Astrocyte of the spinal cord (primary cell): Measurements from ENCODE around the gene SPATA1.
"Not testable (repeated sequence)": the region's sequence is repeated elsewhere in the genome, so short reads cannot be mapped to it uniquely, and the experiment has no call there.

Experiments
- DNase-seq: peaks from one replicate; pipeline ENCODE4 v3.0.0; 2011; ENCODE audit warnings: low read depth, low spot score
- H3K4me3 ChIP-seq: 2 replicates; pipeline ENCODE4 v1.5.1; 2011; ENCODE audit warnings: low read depth, mild to moderate bottlenecking, low read length, moderate library complexity
- in situ Hi-C: cut with HindIII; loops from 2 replicates; pipeline ENCODE4 v1.10.0; 2017; ENCODE audit warnings: low sequenced_read_pairs
- TF ChIP-seq, protein P1 (sequence below): IDR thresholded peaks from 2 replicates; pipeline ENCODE4 v1.5.1; 2012; ENCODE audit warnings: low read depth, mild to moderate bottlenecking, low read length, inconsistent platforms

SPATA1 gene

GRCh38 chr1:84496498-84496897 lies 9.7 kb upstream of the SPATA1 start:
- TF ChIP-seq, protein P1, sequence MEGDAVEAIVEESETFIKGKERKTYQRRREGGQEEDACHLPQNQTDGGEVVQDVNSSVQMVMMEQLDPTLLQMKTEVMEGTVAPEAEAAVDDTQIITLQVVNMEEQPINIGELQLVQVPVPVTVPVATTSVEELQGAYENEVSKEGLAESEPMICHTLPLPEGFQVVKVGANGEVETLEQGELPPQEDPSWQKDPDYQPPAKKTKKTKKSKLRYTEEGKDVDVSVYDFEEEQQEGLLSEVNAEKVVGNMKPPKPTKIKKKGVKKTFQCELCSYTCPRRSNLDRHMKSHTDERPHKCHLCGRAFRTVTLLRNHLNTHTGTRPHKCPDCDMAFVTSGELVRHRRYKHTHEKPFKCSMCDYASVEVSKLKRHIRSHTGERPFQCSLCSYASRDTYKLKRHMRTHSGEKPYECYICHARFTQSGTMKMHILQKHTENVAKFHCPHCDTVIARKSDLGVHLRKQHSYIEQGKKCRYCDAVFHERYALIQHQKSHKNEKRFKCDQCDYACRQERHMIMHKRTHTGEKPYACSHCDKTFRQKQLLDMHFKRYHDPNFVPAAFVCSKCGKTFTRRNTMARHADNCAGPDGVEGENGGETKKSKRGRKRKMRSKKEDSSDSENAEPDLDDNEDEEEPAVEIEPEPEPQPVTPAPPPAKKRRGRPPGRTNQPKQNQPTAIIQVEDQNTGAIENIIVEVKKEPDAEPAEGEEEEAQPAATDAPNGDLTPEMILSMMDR: no peak
- no peak overlapping the region for H3K4me3 ChIP-seq
- no peak for DNase-seq
- in situ Hi-C loops: no loop called here

GRCh38 chr1:84497631-84498275 lies 8.4 kb upstream of the SPATA1 start:
- DNase-seq: no peak
- no peak overlapping the region for H3K4me3 ChIP-seq
- TF ChIP-seq, protein P1: no peak
- in situ Hi-C loops: no loop called here

GRCh38 chr1:84502927-84503326 lies 3.3 kb upstream of the SPATA1 start:
- in situ Hi-C loops: no loop called here
- DNase-seq: no peak
- H3K4me3 ChIP-seq: no peak overlapping the region
- TF ChIP-seq, protein P1: no peak

- TF ChIP-seq, protein P1: peak; percentile 22
- peak; percentile 79 for DNase-seq
Measured at GRCh38 chr1:84504580-84505492, 1.4 kb upstream of the SPATA1 start.

DNA sequence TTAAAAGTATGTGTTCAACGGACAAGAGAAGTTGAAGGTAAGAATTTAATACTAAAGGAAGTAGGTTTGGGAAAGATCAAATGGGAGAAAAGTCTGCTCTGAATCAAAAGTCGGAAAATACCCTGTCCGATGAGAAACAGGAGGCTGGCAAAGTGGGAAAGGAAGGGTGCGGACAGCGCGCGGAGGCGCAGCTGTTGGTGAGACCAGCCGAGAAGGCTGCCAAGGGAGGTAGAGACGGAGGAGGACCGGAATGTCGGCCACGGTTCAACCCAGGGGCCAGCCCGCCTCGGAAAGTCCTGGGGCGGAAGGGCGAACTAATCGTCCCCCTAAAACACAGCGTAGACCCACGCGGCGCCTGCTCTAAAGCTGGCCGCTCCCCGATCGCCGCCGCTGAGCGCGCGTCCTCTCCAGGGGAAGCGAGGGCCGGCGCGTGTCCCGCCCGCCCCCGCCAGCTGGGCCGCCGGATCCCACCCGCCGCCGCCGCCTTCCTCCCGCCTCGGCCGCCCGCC lies 639 bp upstream of the SPATA1 start:
- peak; percentile 66 for DNase-seq
- TF ChIP-seq, protein P1: no peak
- peak overlapping the region; percentile 93 for H3K4me3 ChIP-seq
- in situ Hi-C loops: no loop called here

More at GRCh38 chr1:84504580-84505492, 1.4 kb upstream of the SPATA1 start:
- in situ Hi-C loops: no loop called here
- peak overlapping the region; percentile 93 for H3K4me3 ChIP-seq

DNA sequence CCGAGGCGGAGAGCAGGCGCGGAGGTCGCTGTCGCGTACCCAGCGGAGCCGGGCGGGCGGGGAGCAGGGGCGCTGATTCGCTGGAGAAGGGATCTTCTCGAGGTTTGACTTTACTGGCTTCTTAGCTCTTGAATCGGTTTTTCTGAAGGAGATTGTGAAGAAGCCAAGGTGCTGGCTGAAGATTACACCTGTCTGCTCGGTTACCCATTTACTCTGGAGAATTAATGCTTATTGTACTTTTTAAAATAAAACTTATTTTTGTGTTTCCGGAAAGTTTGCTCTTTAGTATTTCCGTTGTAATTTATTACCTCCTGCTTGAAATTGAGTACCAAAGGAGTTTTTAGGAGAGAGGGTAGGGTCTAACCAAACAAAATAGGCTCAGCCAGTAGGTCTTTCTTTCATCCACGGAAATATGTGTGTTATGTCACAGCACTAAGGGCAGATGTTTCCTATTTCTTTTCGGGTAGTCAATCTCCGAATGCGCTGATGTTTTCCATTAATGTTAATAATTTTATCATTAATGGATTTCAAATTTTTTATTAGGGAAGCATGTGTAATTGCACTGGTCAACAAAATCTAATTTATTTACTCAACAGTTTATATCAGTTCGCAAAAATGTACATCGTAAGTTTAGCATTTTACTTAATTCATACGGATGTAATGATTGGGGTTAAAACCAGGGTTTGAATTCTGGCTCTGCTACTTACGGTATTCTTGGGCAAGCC lies 705 bp downstream of the SPATA1 start:
- H3K4me3 ChIP-seq: peak overlapping the region; percentile 93
- DNase-seq: no peak
- in situ Hi-C loops: no loop called here
- TF ChIP-seq, protein P1: no peak

DNA sequence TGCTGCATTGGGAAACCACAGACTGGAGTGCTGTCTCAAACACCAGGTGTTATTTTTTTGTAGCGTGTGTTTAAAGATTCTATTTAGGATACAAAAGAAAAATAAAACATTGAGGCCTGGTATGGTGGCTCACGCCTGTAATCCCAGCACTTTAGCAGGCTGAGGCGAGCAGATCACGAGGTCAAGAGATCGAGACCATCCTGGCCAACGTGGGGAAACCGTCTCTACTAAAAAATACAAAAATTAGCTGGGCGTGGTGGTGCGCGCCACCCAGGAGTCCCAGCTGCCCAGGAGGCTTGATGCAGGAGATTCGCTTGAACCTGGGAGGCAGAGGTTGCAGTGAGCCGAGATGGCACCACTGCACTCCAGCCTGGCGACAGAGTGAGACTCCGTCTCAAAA lies 1.7 kb downstream of the SPATA1 start:
- H3K4me3 ChIP-seq, DNase-seq, in situ Hi-C loops: not testable (repeated sequence)
